HG03095 (cell line): ENCODE measurements around the gene PYDC1.
"Not testable (repeated sequence)": the region's sequence is repeated elsewhere in the genome, so short reads cannot be mapped to it uniquely, and the experiment has no call there.

ENCODE experiments used
- ATAC-seq: cut with Tn5 transposase; IDR thresholded peaks from one replicate; pipeline ENCODE4 v1.9.1; 2021; ENCODE audit warnings: moderate library complexity; ENCODE audit not compliant: unreplicated experiment

Gene PYDC1

DNA sequence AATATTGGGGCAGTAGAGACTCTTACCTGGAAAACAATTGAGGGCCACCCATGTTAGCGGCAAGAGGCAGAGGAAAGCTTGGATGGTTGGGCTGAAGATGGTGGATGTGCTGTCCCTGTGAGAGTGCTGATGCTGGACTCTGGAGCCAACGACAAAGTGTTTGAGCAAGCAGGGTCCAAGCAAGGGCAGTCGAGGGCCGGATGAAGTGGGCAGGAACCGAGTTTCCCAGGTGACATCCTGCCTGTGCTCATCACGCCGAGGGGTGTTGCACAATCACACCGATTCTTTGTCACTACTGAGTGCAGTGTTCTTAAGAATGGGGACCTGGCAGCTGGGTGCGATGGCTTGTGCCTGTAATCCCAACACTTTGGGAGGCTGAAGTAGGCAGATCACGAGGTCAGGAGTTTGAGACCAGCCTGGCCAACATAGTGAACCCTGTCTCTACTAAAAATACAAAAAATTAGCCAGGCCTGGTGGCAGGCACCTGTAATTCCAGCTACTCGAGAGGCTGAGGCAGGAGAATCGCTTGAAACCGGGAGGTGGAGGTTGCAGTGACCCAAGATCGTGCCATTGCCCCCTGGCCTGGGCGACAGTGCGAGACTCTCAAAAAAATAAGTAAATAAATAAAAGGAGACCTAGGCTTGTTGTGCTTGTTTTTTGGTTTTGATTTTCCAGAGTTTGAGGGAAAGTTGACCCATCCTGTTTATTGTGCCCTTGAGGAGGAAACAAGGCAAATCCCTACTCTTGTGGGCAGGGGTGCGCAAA lies 20.4 kb downstream of the PYDC1 start:
- ATAC-seq, result no peak

DNA sequence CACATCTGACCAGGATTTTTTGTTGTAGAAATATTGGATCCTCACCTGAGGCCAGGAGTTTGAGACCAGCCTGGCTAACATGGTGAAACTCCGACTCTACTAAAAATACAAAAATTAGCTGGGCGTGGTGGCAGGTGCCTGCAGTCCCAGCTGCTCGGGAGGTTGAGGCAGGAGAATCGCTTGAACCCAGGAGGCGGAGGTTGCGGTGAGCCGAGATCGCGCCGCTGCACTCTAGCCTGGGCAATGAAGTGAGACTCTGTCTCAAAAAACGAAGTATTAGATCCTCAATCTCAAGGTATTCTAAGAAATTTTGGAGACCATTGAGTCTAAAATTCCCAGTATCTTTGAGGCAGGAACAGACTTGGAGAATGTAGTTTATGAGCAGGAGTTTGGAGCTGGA lies 21.1 kb downstream of the PYDC1 start:
- ATAC-seq, result not testable (repeated sequence)

DNA sequence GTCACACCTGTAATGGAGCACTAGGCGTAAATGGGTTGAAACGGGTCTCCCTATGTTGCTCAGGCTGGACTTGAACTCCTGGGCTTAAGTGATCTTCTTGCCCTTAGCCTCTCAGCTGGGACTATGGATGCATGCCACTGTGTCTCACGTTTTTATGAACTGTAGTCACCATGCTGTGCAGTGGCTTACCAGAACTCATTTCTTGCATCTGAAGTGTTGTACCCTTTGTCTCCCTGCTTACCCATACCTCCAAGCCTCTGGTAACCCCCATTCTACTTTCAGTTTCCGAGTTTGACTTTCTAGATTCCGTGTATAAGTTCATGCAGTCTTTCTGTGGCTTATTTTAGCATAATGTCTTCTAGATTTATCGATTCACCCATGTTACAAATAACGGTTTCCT lies 22.0 kb downstream of the PYDC1 start:
- ATAC-seq, result no peak

DNA sequence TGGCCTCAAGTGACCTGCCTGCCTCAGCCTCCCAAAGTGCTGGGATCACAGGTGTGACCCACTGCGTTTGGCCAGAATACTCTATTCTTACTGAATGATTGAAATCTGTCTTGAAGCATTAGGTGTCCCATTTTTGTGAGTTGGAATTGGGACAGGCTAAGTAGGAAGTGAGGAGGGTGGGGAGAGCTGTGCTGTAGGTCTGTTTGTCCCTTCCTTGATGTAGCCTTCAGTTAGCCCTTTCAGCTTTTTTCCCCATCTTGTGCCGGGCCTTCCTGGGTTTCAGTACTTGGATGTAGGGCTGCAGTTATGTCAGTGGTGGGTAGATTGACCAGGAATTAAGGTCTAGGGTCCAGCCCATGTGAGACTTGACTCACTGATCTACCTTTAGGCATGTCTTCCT lies 23.1 kb downstream of the PYDC1 start:
- no peak for ATAC-seq

DNA sequence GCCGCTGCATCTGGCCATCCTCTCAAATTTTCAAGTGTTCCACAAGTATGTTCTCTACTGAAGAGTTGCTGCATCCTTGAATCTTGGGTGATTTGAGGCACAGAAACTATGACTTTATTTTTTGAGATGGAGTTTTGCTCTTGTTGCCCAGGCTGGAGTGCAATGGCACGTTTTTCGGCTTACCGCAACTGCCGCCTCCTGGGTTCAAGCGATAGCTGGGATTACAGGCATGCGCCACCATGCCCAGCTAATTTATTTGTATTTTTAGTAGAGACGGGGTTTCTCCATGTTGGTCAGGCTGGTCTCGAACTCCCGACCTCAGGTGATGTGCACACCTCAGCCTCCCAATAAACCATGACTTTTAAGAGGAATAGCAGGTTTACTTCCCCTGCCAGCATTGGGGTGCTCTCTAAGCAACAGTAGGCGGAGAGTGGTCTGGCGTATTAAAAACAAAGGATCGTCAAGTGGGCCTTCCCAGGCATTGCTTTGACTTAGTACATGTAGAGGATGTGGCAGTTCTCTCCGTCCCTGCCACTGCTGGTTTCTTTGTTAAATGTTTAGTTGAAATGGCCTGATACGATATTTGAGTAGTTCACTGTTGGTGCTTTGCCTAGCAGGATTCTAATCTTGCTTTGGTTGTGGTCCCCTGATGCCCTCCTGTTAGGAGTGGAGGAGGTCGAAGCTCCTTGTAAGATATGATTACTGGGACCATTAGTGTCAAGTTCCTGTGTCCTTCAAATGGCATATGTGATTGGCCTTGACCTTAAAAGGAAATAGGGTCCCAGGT lies 23.9 kb downstream of the PYDC1 start:
- no peak for ATAC-seq

DNA sequence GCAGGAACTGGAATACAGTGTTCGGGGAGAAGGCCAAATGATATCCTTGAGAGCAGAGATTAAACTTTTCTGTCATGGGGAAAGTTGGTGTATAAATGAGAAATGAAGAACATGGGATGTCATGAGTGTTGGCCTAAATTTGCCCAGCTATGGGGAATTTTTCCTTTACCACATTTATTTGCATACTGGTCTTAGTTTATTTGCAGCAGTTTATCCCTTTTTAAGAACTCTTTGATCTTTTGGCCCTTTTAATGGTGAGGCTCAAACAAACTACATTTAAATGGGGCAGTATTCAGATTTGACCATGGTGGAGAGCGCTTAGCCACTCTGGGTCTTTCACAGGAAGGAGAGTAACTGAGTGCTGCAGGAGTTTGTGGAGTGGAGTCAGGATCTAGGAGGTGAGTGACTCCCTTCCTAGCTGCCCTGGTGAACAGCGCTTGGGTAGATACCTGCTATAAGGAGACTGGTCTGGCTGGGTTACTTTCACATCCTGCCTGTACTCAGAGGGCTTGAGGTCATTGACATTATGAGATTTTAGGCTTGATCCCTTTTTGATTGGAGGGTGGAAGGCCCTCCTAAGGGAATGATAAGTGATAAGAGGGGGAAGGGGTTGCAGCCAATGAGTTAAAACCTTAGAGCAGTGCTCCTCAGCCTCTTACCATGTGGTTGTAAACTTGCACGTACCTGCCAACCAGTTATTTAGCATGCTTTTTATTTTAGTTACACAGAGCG lies 25.1 kb downstream of the PYDC1 start:
- no peak for ATAC-seq

DNA sequence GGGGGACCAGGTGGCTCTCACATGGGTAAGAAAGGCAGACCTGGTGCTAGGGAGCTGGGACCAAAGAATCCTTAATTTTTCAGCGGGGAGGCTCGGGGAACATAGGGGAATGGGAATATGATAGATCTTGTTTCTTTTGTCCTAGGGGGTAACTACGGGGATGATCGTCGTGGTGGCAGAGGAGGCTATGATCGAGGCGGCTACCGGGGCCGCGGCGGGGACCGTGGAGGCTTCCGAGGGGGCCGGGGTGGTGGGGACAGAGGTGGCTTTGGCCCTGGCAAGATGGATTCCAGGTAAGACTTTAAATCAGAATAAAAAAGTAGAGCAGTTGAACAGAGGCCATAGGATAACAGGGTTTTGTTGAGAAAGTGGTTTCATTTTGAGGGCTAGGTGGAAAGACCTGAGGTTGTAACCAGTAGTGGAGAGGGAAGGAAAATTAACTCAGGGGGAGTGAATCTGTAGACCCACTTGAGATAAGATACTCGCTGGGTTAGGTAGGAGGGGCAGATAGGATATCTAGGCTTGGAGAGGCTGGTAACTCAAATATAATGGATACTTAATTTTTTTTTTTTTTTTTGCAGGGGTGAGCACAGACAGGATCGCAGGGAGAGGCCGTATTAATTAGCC lies 26.0 kb downstream of the PYDC1 start:
- no peak for ATAC-seq

DNA sequence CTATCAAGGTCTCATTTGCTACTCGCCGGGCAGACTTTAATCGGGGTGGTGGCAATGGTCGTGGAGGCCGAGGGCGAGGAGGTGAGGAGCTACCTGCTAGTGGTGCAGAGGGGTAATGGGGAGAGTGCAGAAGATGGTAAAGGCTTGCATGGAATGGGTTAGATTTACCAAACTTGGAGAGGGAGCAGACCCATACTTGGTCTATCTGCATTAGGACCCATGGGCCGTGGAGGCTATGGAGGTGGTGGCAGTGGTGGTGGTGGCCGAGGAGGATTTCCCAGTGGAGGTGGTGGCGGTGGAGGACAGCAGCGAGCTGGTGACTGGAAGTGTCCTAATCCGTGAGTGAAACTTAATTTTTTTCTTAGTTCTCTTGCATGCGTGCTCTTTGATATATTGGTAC lies 26.9 kb downstream of the PYDC1 start:
- ATAC-seq, result no peak

DNA sequence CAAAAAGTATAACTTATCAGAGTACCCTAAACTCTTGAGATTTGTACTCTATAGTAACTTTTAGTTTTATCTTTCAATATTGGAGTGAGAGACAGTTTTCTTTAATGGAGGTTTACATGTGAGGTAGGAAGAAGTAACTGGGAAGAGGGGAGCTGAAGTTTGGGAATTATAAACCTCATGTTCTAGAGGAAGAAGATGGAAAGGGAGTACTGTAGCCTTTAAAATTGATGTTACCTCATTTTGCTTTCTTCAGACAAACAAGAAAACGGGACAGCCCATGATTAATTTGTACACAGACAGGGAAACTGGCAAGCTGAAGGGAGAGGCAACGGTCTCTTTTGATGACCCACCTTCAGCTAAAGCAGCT lies 27.5 kb downstream of the PYDC1 start:
- no peak for ATAC-seq

DNA sequence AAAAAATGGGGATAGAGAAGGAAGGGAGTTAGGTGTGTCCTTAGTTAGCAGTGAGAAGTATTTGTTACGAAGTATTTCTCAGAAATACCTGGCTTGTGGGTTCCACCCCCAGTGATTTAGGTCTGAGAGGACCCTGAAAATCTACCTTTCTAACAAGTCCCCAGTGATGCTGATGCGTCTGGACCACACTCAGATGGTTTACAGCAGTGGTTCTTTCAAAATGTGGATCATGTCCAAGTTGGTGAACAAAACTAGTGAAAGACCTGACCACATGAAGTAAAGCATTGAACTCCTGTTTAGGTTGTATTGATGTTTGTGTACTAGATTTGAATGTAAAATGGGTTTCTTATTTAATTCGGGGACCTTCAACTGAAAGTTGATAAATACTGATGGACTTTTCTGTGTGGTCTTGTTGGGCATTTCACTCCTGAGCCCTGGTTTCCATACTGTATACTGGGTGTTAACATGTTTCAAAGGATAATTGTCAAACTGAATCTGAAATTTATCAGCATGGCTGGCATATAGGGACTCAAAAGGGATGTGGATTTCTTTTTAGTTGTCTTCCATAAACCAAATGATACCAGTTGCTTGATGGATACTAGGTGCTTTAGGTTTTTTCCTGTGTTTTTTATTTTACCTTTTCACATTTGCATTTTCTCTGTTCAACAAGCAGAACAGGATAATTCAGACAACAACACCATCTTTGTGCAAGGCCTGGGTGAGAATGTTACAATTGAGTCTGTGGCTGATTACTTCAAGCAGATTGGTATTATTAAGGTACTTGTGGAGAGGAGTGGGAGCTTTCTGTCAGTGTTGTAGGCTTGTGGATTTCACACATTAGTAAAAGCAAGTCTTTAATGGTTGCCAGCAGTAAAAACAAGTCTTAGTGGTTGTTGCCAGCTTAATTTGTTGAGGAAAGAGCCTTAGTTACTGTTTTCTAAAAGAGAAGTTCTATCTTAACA lies 28.2 kb downstream of the PYDC1 start:
- no peak for ATAC-seq

DNA sequence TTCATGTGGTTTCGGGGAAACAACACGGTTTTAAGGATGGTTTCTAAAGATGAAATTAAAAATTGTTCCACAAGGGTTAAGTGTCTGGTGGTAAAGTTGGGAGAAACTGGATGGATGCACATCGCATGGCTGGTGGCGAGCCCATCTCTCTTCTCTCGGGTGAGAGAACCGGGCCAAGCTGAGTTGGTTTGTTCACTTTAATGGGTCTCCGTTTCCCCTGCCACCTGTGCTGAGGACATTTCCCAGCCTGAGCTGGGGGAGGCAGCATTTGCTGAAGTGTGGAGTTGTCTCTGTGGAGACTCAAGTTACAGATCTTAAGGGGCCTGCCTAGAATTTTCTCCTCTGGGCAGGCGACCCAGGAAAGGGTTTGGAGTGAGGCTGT lies 29.1 kb downstream of the PYDC1 start:
- no peak for ATAC-seq

DNA sequence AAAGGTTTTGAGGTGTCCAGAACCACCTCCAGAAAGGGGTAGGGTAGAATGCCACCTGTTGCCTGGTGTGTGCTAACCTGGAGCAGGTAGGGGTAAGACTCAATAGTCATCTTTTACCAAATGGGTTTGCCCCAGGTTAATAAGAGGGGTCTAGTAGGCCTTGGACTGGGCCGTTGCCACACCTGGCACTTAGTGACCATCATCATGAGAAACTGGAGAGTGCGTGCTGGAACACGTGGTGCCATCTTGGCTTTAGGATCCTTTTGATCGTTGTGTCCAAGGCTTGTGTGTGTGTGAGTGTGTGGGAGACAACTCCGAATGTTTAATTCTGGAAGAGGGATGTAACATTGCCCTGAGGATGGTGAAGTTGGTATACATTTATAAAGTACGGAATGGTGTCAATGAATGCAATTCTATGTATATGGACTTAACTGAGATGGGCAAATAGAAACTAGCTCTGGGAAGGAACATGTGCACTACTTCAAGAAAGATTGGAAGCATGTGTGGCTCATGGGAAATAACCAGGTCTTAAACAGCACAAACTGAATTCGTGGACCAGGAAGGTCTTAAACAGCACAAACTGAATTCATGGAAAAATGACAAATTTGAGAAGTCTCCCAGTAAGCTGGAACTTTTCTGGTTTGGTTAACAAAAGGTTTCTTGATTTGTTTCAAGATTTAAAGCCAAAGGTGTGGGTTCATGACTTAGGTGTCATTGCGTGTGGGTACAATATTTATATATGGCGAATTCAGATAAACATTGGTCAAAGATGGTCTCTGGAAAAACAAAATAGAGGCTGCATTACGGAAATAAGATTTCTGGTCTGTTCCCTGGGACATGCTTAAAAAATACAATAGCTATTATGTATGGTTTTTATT lies 29.8 kb downstream of the PYDC1 start:
- no peak for ATAC-seq

DNA sequence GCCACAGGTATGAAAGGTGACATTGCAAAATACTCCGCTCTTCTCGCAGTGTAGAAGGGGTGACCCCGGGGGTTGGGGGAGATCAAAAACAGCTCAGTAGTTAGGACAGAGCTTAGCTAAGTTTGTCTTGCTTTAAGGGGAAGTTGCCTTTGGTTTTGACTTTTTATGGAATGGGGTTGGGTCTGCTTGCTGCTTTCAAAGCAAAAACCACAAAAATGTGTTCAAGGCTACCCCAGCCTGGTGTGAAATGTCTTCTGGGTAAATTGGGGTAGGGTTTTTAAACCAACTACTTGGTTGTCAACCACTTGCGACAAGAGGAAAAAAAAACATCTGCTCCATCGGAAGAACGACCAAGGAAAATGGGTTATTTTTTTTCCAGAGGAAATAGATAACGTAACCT lies 30.8 kb downstream of the PYDC1 start:
- no peak for ATAC-seq

DNA sequence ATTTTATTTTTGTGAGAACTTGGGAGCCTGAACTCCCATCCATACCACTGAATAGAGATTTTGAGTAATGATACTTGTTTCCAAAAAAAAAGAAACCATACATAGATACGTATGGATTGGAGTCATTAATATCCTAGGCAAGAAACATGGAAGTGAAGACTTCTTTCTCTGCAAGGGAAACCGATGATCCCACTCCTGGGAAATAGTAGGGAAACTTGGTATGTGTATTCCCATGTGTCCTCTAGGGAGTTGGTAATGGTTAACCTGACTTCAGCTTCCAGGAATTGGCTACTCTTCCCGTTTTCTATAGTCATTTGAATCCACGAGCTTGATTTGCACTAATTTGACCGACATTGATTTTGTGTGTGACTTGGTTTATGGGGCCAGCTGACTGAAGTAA lies 31.6 kb downstream of the PYDC1 start:
- no peak for ATAC-seq

DNA sequence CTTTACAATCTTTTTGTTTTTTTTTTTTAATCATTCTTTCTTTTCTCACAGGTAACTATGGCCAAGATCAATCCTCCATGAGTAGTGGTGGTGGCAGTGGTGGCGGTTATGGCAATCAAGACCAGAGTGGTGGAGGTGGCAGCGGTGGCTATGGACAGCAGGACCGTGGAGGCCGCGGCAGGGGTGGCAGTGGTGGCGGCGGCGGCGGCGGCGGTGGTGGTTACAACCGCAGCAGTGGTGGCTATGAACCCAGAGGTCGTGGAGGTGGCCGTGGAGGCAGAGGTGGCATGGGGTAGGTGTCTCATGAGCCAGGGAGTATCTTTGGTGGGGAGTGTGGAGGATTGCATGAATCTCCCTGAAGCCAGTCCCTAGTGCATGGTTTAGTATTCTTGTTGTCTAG lies 32.0 kb downstream of the PYDC1 start:
- ATAC-seq, result no peak

DNA sequence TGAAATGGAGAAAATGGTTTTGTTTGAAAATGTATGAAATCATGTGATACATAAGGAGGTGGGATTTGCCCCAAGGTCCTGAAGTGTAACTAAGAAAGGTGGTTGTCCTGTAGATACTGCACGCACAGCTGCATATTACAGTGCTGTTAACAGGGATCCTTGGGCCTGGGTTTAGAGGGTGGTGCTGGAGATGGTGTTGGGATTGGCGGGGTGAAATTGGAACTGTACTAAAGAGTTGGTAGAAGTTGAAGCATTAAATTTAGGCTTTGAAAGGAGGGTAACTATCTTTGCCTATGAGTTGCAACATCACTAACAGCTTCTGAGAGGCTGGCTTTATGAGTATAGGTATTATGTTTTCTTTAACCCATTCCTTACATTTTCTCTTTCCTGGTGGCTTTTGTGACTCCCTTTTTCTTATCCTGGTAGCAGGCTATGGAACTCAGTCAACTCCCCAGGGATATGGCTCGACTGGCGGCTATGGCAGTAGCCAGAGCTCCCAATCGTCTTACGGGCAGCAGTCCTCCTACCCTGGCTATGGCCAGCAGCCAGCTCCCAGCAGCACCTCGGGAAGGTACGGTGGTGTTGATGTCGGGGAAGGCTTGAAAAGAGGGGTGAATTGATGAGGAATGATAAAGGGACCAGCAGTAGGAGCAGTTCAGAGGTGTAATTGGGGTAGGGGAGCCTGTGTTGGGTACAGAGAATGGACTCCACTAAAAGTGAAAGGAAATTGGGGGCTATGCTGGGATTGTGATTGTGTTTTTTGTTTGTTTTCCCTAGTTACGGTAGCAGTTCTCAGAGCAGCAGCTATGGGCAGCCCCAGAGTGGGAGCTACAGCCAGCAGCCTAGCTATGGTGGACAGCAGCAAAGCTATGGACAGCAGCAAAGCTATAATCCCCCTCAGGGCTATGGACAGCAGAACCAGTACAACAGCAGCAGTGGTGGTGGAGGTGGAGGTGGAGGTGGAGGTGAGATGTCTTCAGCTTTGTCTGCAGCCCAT lies 33.2 kb downstream of the PYDC1 start:
- ATAC-seq, result no peak

DNA sequence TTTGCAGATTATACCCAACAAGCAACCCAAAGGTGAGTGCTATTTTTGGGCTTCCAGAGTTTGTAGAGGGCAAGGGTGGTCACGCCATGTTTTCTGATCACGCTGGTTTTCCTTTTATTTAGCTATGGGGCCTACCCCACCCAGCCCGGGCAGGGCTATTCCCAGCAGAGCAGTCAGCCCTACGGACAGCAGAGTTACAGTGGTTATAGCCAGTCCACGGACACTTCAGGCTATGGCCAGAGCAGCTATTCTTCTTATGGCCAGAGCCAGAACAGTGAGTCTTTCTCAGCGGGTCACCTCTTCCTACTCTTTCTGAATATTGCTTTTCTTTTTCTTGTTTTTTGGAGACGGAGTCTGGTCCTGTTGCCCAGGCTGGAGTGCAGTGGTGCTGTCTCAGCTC lies 34.5 kb downstream of the PYDC1 start:
- no peak for ATAC-seq
